ENCODE measurements around the gene CRYZL1. TPM values are rescaled to one million over a fixed set of nuclear protein-coding genes. Genes with fewer than 3 reads are reported as not detected.

CRYZL1 gene
- total RNA-seq, 4 donors from 2014 or later = 30.8 to 172 (median 48.5) TPM

GRCh38 chr21:33648555-33648954 lies 7.0 kb upstream of the CRYZL1 start:
- Histone ChIP-seq H3K4me1 (peaks cover 0 to 20% (median under 1%) of the 10 kb centered on the region in 4 donors), H3K27ac (no peak overlapping the region), H3K4me3 (no peak overlapping the region), H3K36me3 (no peaks in the 10 kb centered on the region), H3K27me3 (no peaks in the 10 kb centered on the region), H3K9me3 (no peaks in the 10 kb centered on the region)
- no peak for DNase-seq
- TF ChIP-seq CTCF (IDR thresholded peaks at IDR 0.05) (no peak), POLR2A (IDR thresholded peaks at IDR 0.05) (no peak)

- no peaks in the 10 kb centered on the region for H3K9me3 ChIP-seq
- no peak overlapping the region for H3K27ac ChIP-seq
- H3K4me3 ChIP-seq = no peak overlapping the region
- no peaks in the 10 kb centered on the region for H3K36me3 ChIP-seq
- no peak for DNase-seq
- no peaks in the 10 kb centered on the region for H3K27me3 ChIP-seq
- peaks cover 0 to 21% (median 3%) of the 10 kb centered on the region in 4 donors for H3K4me1 ChIP-seq
- TF ChIP-seq CTCF (IDR thresholded peaks at IDR 0.05) (no peak), POLR2A (IDR thresholded peaks at IDR 0.05) (no peak)
Observed at GRCh38 chr21:33647587-33647986, 6.0 kb upstream of the CRYZL1 start.

GRCh38 chr21:33645730-33646129 lies 4.2 kb upstream of the CRYZL1 start:
- DNase-seq = no peak
- TF ChIP-seq POLR2A (IDR thresholded peaks at IDR 0.05) (no peak), CTCF (IDR thresholded peaks at IDR 0.05) (no peak)
- no peaks in the 10 kb centered on the region for H3K36me3 ChIP-seq

GRCh38 chr21:33644383-33645074 lies 3.0 kb upstream of the CRYZL1 start:
- no peaks in the 10 kb centered on the region for H3K36me3 ChIP-seq
- H3K4me3 ChIP-seq = peak overlapping the region in 2 of 4 donors; percentile 92 to 99
- peak overlapping the region in 2 of 4 donors; percentile 89 to 94 for H3K27ac ChIP-seq
- H3K27me3 ChIP-seq = no peaks in the 10 kb centered on the region
- H3K9me3 ChIP-seq = no peaks in the 10 kb centered on the region
- no peak for TF ChIP-seq CTCF (IDR thresholded peaks at IDR 0.05)
- no peak for TF ChIP-seq POLR2A (IDR thresholded peaks at IDR 0.05)
- DNase-seq = no peak
- peaks cover 0 to 36% (median 6%) of the 10 kb centered on the region in 4 donors for H3K4me1 ChIP-seq

More at GRCh38 chr21:33645730-33646129, 4.2 kb upstream of the CRYZL1 start:
- no peaks in the 10 kb centered on the region for H3K9me3 ChIP-seq
- H3K4me1 ChIP-seq = peaks cover 0 to 25% (median 6%) of the 10 kb centered on the region in 4 donors
- H3K27me3 ChIP-seq = no peaks in the 10 kb centered on the region
- H3K4me3 ChIP-seq = no peak overlapping the region
- no peak overlapping the region for H3K27ac ChIP-seq

- H3K9me3 ChIP-seq = no peaks in the 10 kb centered on the region
- H3K27ac ChIP-seq = peak overlapping the region in 3 of 4 donors; percentile 79 to 94 (median 89)
- H3K4me1 ChIP-seq = peaks cover 0 to 38% (median 6%) of the 10 kb centered on the region in 4 donors
- no peaks in the 10 kb centered on the region for H3K36me3 ChIP-seq
- no peak for TF ChIP-seq CTCF (IDR thresholded peaks at IDR 0.05)
- no peak for TF ChIP-seq POLR2A (IDR thresholded peaks at IDR 0.05)
- no peaks in the 10 kb centered on the region for H3K27me3 ChIP-seq
- peak overlapping the region; percentile 84 to 99 (median 92) for H3K4me3 ChIP-seq
- DNase-seq = no peak
Observed at GRCh38 chr21:33643658-33644311, 2.2 kb upstream of the CRYZL1 start.

All from Peyer's patch (tissue), 4 donors.